Uterus (tissue), 2 donors: ENCODE data around the gene SLC8A2.

Experiments
- CTCF ChIP-seq, 4 experiments: fragments of 200-600 bp in 2 of 4; fragments of 450-650 bp in 2 of 4; sonication (generic) in 2 of 4; IDR thresholded peaks; one replicate each; pipeline ENCODE4 v1.5.1; 2016 to 2019; ENCODE audit warnings: antibody characterized with exemption in 4 of 4, mild to moderate bottlenecking in 2 of 4, moderate library complexity in 1 of 4
- POLR2A ChIP-seq, 2 donors: fragments of 450-650 bp; IDR thresholded peaks; one replicate each; pipeline ENCODE4 v1.6.1; 2016; ENCODE audit warnings: antibody characterized with exemption in 2 of 2, mild to moderate bottlenecking in 1 of 2, moderate library complexity in 1 of 2

GRCh38 chr19:47433121-47433520 is 38.6 kb downstream of the SLC8A2 start:
- no peak for TF ChIP-seq CTCF (IDR thresholded peaks at IDR 0.05)
- TF ChIP-seq POLR2A (IDR thresholded peaks at IDR 0.05) = no peak
